Immature natural killer cell (primary cell): ENCODE results near the gene ABCC4. TPM values are rescaled to one million over a fixed set of nuclear protein-coding genes. Genes with fewer than 3 reads are reported as not detected.

ENCODE experiments used
- DNase-seq, 3 donors: peaks; one replicate each; pipeline ENCODE4 v3.0.0; 2022; ENCODE audit warnings: mixed read lengths in 1 of 3
- H3K27ac Mint-ChIP-seq, 6 donors: one replicate each; pipeline ENCODE4 v1.8.0; 2020; ENCODE audit warnings: mixed read lengths in 6 of 6, mild to moderate bottlenecking in 5 of 6, inconsistent platforms in 4 of 6, moderate library complexity in 3 of 6
- H3K27me3 Mint-ChIP-seq, 3 donors: one replicate each; pipeline ENCODE4 v1.8.0; 2020 to 2021; ENCODE audit warnings: low read depth in 3 of 3, mild to moderate bottlenecking in 3 of 3, mixed read lengths in 3 of 3, moderate library complexity in 3 of 3, inconsistent platforms in 1 of 3
- H3K36me3 Mint-ChIP-seq, 3 donors: one replicate each; pipeline ENCODE4 v1.8.0; 2020; ENCODE audit warnings: mixed read lengths in 3 of 3, inconsistent platforms in 2 of 3, mild to moderate bottlenecking in 2 of 3
- H3K4me1 Mint-ChIP-seq, 2 donors: one replicate each; pipeline ENCODE4 v1.8.0; 2020; ENCODE audit warnings: inconsistent platforms in 2 of 2, mild to moderate bottlenecking in 2 of 2, mixed read lengths in 2 of 2, moderate library complexity in 1 of 2
- H3K4me3 Mint-ChIP-seq, 5 donors: one replicate each; pipeline ENCODE4 v1.8.0; 2020; ENCODE audit warnings: mild to moderate bottlenecking in 5 of 5, mixed read lengths in 5 of 5, inconsistent platforms in 3 of 5, moderate library complexity in 3 of 5
- H3K9me3 Mint-ChIP-seq, 6 donors: one replicate each; pipeline ENCODE4 v1.8.0; 2020; ENCODE audit warnings: mild to moderate bottlenecking in 6 of 6, mixed read lengths in 6 of 6, inconsistent platforms in 4 of 6, moderate library complexity in 3 of 6
- polyA plus RNA-seq, 3 donors: library from polyadenylated mRNA; unstranded; fragments of 300-500 nt; fragmentation: Illumina TruSeq; gene quantifications; one replicate each; pipeline ENCODE4 v1.2.3, GENCODE V29; 2021

Gene ABCC4
- polyA plus RNA-seq, 3 donors from 2014 or later = 2.8 to 3.9 (median 3.0) TPM

DNA sequence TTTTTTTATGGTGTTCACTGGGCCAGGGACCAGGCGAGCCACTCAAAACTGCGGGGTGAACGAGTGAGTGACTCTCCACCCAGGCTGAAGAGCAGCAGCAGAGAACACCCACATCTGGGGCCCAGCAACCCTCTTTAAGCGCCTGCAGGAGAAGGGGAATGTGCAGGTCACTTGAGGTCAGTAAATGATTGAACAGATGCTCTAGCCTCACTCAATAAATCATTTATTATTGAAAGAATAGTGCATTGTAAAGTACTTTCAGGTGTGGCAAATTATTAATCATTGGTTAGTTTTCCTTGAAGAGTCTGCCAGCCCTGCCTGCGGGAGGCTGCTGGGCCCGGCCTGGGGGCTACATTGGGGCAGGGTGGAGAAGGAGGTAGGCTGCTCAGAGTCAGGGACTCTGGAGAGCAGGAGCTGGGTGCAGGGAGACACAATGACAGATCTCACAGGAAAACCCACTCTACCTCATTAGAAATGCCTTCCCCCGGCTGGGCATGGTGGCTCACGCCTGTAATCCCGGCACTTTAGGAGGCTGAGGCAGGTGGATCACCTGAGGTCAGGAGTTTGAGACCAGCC, 42.5 kb downstream of the ABCC4 start:
- Mint-ChIP-seq H3K4me1 (no peaks in the 10 kb centered on the region), H3K36me3 (peaks cover 0 to 7% (median 4%) of the 10 kb centered on the region in 3 donors), H3K27ac (no peak overlapping the region), H3K9me3 (no peaks in the 10 kb centered on the region), H3K27me3 (peaks cover 0 to 8% (median 0%) of the 10 kb centered on the region in 3 donors), H3K4me3 (no peak overlapping the region)
- DNase-seq = no peak

- H3K4me3 Mint-ChIP-seq = no peak overlapping the region
- no peaks in the 10 kb centered on the region for H3K4me1 Mint-ChIP-seq
- no peak overlapping the region for H3K27ac Mint-ChIP-seq
- H3K9me3 Mint-ChIP-seq = no peaks in the 10 kb centered on the region
- H3K27me3 Mint-ChIP-seq = peaks cover 0 to 8% (median under 1%) of the 10 kb centered on the region in 3 donors
- DNase-seq = no peak
- H3K36me3 Mint-ChIP-seq = peaks cover 0 to 7% (median 4%) of the 10 kb centered on the region in 3 donors
These were observed 43.2 kb downstream of the ABCC4 start for GRCh38 chr13:95258098-95258497.

GRCh38 chr13:95256091-95256490, 45.2 kb downstream of the ABCC4 start:
- no peak overlapping the region for H3K27ac Mint-ChIP-seq
- H3K9me3 Mint-ChIP-seq = no peaks in the 10 kb centered on the region
- H3K4me1 Mint-ChIP-seq = no peaks in the 10 kb centered on the region
- peaks cover 0 to 6% (median 1%) of the 10 kb centered on the region in 3 donors for H3K27me3 Mint-ChIP-seq
- no peak overlapping the region for H3K4me3 Mint-ChIP-seq
- H3K36me3 Mint-ChIP-seq = peaks cover 0 to 7% (median 4%) of the 10 kb centered on the region in 3 donors
- DNase-seq = no peak

GRCh38 chr13:95255072-95255732, 46.0 kb downstream of the ABCC4 start:
- Mint-ChIP-seq H3K4me1 (no peaks in the 10 kb centered on the region), H3K4me3 (no peak overlapping the region), H3K36me3 (peaks cover 0 to 7% (median 4%) of the 10 kb centered on the region in 3 donors), H3K9me3 (no peaks in the 10 kb centered on the region), H3K27ac (no peak overlapping the region), H3K27me3 (peaks cover 0 to 6% (median 1%) of the 10 kb centered on the region in 3 donors)
- no peak for DNase-seq

DNA sequence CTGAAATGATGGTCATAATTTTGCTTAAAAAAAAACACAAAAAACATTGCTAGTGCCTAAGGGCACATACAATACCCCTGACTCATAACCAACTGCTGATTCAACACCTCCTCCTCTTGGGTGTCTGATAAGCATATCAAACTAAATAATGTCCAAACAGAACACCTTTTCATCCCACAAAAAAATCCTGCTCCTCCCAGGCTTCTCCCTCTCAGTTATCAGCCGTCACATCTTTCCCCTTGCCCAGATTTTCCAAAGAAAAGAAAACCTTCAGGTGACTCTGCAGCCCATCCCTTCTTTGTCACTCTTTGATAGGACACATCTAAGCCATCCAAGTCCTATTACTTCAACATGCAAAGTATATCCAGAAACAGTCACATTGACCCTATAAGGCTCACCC, 46.9 kb downstream of the ABCC4 start:
- no peak overlapping the region for H3K27ac Mint-ChIP-seq
- no peak overlapping the region for H3K4me3 Mint-ChIP-seq
- peaks cover 0 to 4% (median 1%) of the 10 kb centered on the region in 3 donors for H3K27me3 Mint-ChIP-seq
- no peak for DNase-seq
- peaks cover 0 to 7% (median 4%) of the 10 kb centered on the region in 3 donors for H3K36me3 Mint-ChIP-seq
- H3K4me1 Mint-ChIP-seq = no peaks in the 10 kb centered on the region
- H3K9me3 Mint-ChIP-seq = no peaks in the 10 kb centered on the region

DNA sequence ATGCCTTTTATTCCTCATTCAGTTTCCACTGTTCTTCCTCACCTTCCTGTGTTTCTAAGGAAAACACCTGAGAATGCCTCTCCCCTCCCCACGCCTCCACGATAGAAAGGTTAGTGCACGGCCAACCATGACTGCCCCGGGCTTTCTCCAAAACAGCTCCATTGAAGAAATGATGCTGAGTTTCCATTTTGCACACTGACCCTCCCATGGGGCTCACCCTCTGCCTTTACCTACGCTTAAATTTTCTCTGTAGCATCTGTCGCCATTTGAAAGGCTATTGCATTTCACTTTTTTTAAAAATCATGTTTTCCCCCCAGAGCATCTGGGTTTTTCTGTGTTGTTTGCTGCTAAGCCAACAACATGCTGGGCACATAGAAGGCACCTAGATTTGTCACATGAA, 48.2 kb downstream of the ABCC4 start:
- DNase-seq = no peak
- H3K4me1 Mint-ChIP-seq = no peaks in the 10 kb centered on the region
- no peaks in the 10 kb centered on the region for H3K9me3 Mint-ChIP-seq
- H3K36me3 Mint-ChIP-seq = peaks cover 0 to 4% (median 0%) of the 10 kb centered on the region in 3 donors
- no peak overlapping the region for H3K27ac Mint-ChIP-seq
- no peak overlapping the region for H3K4me3 Mint-ChIP-seq
- H3K27me3 Mint-ChIP-seq = peaks cover 0 to 3% (median 3%) of the 10 kb centered on the region in 3 donors

DNA sequence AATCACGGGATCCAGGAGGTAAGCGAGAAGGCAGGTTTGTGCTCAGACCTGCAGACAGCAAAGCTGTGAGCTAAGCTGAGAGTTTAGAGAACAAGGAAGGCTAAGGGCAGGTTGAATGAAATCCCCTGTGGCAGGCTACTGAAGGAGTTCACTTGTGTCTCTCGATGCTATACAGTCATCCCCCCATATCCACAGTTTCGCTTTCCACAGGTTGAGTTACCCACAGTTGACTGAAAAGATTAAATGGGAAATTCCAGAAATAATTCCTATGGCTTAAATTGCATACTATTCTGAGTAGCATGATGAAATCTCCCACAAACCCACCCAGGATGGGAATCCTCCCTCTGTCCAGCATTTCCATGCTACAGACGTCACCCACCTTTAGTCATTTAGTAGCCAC, 49.6 kb downstream of the ABCC4 start:
- no peak for DNase-seq
- Mint-ChIP-seq H3K27me3 (peaks cover 0 to 5% (median 3%) of the 10 kb centered on the region in 3 donors), H3K27ac (no peak overlapping the region), H3K36me3 (peaks cover 0 to 3% (median 3%) of the 10 kb centered on the region in 3 donors), H3K9me3 (no peaks in the 10 kb centered on the region), H3K4me3 (no peak overlapping the region), H3K4me1 (no peaks in the 10 kb centered on the region)

- no peak overlapping the region for H3K4me3 Mint-ChIP-seq
- no peak overlapping the region for H3K27ac Mint-ChIP-seq
These were observed 50.3 kb downstream of the ABCC4 start for GRCh38 chr13:95250961-95251360.

GRCh38 chr13:95248953-95249352, 52.3 kb downstream of the ABCC4 start:
- H3K27ac Mint-ChIP-seq = no peak overlapping the region
- no peak overlapping the region for H3K4me3 Mint-ChIP-seq
- peaks cover 0 to 5% (median 0%) of the 10 kb centered on the region in 3 donors for H3K27me3 Mint-ChIP-seq
- no peaks in the 10 kb centered on the region for H3K4me1 Mint-ChIP-seq
- peaks cover 6 to 10% (median 8%) of the 10 kb centered on the region in 3 donors for H3K36me3 Mint-ChIP-seq
- no peak for DNase-seq
- H3K9me3 Mint-ChIP-seq = no peaks in the 10 kb centered on the region

More at GRCh38 chr13:95250961-95251360, 50.3 kb downstream of the ABCC4 start:
- Mint-ChIP-seq H3K36me3 (peaks cover 1 to 6% (median 5%) of the 10 kb centered on the region in 3 donors), H3K4me1 (no peaks in the 10 kb centered on the region), H3K9me3 (no peaks in the 10 kb centered on the region), H3K27me3 (peaks cover 0 to 5% (median 3%) of the 10 kb centered on the region in 3 donors)
- no peak for DNase-seq

GRCh38 chr13:95247852-95248251, 53.4 kb downstream of the ABCC4 start:
- Mint-ChIP-seq H3K9me3 (no peaks in the 10 kb centered on the region), H3K4me3 (no peak overlapping the region), H3K27ac (no peak overlapping the region), H3K27me3 (peaks cover 0 to 4% (median 0%) of the 10 kb centered on the region in 3 donors), H3K4me1 (no peaks in the 10 kb centered on the region), H3K36me3 (peaks cover 6 to 10% (median 8%) of the 10 kb centered on the region in 3 donors)
- no peak for DNase-seq

GRCh38 chr13:95247171-95247570, 54.1 kb downstream of the ABCC4 start:
- peaks cover 6 to 10% (median 8%) of the 10 kb centered on the region in 3 donors for H3K36me3 Mint-ChIP-seq
- DNase-seq = no peak
- H3K4me3 Mint-ChIP-seq = no peak overlapping the region

DNA sequence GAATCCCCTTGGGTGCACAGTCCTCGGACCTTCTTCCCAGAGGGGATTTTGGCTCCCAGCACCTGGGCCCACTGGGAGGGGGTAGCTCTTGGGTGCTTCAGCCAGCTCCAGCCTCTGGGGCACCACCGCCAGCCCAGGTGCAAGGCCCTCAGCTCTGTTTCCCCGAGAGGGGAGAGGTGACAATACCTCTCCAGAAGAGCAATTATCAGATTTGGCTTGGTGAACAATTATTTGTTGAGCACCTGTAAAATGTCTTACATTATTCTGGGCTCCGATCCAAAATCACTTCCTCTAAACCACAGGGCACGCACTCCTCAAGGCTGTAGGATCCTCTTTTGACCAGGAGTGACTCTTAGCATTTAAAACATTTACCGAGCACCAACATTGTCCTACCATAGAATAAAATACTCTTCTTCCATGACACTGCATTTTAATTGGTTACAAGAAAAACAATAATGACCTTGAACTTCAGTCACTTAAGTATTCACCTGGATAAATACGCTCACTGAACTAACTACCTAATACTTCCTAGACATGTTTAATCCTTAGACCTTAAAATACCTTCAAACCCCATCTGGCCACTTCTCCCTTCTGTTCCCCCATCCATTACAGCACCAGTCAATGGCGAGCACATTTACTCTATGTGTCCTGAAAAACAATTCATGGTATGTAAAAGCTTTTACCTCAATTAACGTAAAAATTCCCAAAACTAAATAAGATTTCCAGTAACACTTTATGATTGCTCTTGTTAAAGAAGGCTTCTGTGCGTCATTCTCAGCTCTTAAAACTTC, 54.8 kb downstream of the ABCC4 start:
- Mint-ChIP-seq H3K4me3 (no peak overlapping the region), H3K36me3 (peaks cover 8 to 10% (median 9%) of the 10 kb centered on the region in 3 donors), H3K27ac (no peak overlapping the region)

More at GRCh38 chr13:95247171-95247570, 54.1 kb downstream of the ABCC4 start:
- H3K4me1 Mint-ChIP-seq = no peaks in the 10 kb centered on the region
- H3K9me3 Mint-ChIP-seq = no peaks in the 10 kb centered on the region
- no peak overlapping the region for H3K27ac Mint-ChIP-seq
- H3K27me3 Mint-ChIP-seq = peaks cover 0 to 4% (median 0%) of the 10 kb centered on the region in 3 donors

GRCh38 chr13:95245071-95245470, 56.2 kb downstream of the ABCC4 start:
- H3K36me3 Mint-ChIP-seq = peaks cover 8 to 11% (median 10%) of the 10 kb centered on the region in 3 donors
- H3K4me3 Mint-ChIP-seq = no peak overlapping the region
- peaks cover 0 to 4% (median 0%) of the 10 kb centered on the region in 3 donors for H3K27me3 Mint-ChIP-seq
- no peak for DNase-seq
- no peak overlapping the region for H3K27ac Mint-ChIP-seq
- H3K9me3 Mint-ChIP-seq = no peaks in the 10 kb centered on the region
- H3K4me1 Mint-ChIP-seq = no peaks in the 10 kb centered on the region

More for the DNA sequence above, 54.8 kb downstream of the ABCC4 start:
- H3K4me1 Mint-ChIP-seq = no peaks in the 10 kb centered on the region
- no peaks in the 10 kb centered on the region for H3K9me3 Mint-ChIP-seq
- no peak for DNase-seq
- peaks cover 0 to 4% (median 0%) of the 10 kb centered on the region in 3 donors for H3K27me3 Mint-ChIP-seq

DNA sequence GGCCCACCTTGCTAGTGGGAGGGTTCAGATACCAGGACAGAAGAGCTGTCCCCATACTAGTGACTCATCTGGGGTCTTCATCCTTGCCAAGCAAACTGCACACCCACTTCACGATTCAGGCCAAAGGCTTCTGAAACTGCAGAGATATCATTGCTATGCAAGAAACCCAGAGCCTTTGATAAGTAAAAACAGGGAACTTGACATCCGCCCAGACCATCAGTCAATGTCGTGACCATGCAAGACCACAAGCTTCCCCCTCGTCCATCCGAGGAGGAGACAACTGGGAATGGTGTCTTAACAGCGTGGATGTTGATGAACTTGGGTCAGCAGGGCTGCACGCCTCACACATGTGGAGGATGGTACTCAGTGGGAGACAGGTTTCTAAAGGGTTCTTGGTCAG, 58.0 kb downstream of the ABCC4 start:
- Mint-ChIP-seq H3K4me1 (no peaks in the 10 kb centered on the region), H3K36me3 (peaks cover 8 to 13% (median 11%) of the 10 kb centered on the region in 3 donors), H3K27me3 (peaks cover 0 to 3% (median 0%) of the 10 kb centered on the region in 3 donors), H3K27ac (no peak overlapping the region), H3K4me3 (no peak overlapping the region), H3K9me3 (no peaks in the 10 kb centered on the region)
- no peak for DNase-seq
